Stimulated activated CD8-positive, alpha-beta memory T cell treated with anti-CD3 and anti-CD28 coated beads, Interleukin-7, amount 100 ng/mL, for 24 hours (primary cell): ENCODE data around the gene CDC123.
"Not testable (repeated sequence)": the region's sequence is repeated elsewhere in the genome, so short reads cannot be mapped to it uniquely, and the experiment has no call there.

Experiments used
- DNase-seq: peaks from one replicate; pipeline ENCODE4 v3.0.0-alpha.2; 2020; ENCODE audit warnings: low read depth

CDC123 gene

DNA sequence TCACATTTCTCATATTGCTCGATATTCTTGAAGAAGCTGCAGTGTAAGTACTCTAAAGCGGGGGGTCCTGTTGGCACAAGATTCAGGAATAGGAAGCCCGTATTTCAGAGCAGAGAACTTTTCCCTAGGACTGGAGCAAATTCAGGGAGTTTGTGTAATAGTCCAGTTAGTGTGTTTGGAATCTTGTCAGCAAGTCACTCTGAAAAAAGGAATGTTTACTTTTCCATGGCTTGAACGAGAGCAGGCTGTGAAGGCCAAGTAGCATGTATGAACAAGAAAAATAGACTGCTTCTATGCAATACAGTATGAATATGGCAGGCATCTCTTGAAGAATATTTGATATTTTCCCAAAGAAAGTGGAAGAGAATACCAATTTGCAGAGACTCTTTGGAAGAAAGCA is 39.8 kb downstream of the CDC123 start:
- no peak for DNase-seq

DNA sequence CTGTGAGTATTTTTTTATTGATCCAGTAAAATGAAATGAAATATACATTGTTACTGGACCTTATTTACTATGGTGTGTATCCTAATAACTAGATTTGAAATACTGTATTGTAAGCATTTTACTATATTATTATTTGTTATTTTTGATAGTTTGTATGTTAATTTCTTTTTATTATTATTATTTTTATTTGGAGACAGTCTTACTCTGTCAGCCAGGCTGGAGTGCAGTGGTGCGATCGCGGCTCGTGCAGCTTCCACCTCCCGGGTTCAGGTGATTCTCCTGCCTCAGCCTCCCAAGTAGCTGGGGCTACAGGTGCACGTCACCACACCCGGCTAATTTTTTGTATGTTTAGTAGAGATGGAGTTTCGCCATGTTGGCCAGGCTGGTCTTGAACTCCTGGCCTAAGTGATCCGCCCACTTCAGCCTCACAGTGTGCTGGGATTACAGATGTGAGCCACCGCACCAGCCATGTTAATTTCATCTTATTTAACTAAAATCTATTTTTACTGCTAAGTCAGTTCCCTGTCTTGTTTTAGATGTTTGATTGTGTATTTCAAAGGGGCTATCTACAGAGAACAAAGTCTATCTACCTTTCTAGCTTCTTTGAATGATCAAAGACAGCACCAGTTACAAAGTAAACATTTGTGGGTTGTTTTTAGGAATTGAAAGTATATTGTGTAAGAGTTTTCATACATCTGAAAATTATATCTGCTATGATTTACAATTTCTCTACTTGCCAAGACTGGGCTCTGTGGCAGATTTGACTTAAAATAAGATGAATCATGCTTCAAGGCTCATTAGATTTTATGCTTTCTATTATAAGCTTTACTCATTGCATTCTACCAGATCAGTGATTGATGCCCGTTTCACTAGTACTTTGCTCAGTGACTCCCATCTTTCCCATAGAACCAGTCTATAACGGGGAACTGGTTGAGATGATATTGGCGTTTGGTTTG is 41.6 kb downstream of the CDC123 start:
- no peak for DNase-seq

DNA sequence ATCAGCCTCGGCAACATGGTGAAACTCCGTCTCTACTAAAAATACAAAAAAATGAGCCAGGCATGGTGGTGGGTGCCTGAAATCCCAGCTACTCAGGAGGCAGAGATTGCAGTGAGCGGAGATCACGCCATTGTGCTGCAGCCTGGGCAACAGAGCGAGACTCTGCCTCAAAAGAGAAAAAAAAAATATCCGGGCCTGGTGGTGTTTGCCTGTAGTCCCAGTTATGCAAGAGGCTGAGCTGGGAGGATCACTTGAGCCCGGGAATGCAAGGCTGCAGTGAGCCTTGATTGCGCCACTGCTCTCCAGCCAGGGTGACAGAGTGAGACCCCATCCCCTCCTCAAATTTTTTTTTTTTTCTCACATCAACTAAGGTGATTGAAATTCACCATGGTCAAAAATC is 42.8 kb downstream of the CDC123 start:
- no peak for DNase-seq

DNA sequence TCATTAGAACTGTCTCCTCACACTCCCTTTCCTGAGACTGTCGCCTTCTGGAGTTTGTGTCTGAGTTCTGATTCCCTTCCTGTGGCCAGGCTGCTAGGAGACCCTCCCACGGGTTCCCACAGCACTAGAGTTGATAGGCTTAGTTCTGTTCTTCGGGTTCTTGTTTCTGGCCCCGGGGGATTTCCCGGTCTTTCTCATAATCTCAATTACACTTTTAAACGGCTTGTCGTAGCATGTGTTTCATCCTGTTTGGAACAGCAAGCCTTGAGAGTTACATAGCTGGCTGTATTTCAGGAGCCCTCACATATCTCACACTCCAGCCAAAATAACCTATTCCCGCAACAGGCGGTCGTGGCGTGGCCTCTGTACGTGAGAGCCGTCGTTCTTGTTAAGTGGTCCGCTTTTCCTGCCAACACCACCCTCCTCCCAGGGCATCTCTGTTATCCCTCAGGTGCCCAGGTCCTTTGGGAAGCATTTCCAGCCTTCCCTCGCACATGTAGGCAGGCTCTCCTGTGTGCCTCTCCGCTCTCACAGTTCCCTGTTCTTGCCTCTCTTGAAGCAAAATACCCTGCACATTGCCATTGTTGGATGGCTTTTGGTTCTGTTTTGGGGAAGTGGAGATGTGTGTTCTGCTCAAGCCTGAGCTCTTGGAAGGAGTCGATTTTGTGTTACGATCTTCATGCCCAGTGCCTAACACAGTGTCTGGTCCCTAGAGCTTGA is 46.0 kb downstream of the CDC123 start:
- DNase-seq, result no peak

- no peak for DNase-seq
Measured at GRCh38 chr10:12243864-12244620, 48.1 kb downstream of the CDC123 start.

GRCh38 chr10:12250181-12250580 is 54.2 kb downstream of the CDC123 start:
- DNase-seq, result no peak

DNA sequence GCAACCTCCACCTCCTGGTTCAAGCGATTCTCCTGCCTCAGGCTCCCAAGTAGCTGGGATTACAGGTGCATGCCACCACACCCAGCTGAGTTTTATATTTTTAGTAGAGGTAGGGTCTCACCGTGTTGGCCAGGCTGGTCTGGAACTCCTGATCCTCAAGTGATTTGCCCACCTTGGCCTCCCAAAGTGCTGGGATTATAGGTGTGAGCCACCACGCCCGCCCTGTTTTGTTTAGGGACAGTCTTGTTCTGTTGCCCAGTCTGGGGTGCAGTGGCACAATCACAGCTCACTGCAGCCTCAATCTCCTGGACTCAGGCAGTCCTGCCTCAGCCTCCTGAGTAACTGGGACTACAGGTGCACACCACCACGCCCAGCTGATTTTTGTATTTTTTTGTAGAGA is 54.7 kb downstream of the CDC123 start:
- not testable (repeated sequence) for DNase-seq

DNA sequence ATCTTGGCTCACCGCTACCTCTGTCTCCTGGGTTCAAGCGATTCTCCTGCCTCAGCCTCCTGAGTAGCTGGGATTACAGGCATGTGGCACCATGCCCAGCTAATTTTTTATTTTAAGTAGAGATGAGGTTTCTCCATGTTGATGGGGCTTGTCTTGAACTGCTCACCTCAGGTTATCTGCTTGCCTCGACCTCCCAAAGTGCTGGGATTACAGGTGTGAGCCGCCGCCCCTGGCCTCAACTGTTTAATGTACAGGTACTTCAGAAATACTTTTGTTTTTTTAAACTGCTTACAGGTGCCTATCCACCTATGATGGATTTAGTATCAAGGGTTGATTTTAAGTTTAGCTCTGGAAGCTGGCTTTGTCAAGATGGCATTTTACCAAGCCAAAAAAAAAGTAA is 55.6 kb downstream of the CDC123 start:
- DNase-seq, result no peak

DNA sequence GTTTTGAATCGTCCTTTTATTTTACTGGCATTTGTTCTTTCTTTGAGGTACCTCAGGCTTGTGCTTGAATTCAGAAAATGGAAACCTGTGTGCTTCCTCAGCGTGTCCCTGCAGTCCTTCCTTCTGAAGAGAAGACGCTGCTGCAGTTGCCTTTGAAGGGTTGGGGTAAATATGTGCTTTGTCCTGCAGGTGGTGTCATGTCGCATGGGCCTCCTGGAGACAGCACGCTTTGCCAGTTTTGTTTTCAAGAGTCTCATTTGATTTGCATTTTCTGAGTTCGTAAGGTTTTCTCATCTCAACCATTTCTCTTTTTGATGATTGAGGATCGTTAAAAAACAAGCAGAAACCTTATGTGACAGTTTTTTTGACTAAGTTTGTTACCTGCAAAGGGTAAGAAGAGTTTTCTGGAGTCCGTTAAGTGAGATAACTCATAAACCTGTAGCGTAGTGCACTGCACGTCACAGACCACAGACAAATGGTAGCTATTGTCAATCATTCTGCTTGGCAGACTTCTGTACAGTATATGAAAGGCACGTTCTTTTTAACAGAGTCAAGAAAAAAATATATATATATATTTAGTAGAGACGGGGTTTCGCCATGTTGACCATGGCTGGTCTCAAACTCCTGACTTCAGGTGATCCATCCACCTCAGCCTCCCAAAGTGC is 57.0 kb downstream of the CDC123 start:
- DNase-seq, result no peak

DNA sequence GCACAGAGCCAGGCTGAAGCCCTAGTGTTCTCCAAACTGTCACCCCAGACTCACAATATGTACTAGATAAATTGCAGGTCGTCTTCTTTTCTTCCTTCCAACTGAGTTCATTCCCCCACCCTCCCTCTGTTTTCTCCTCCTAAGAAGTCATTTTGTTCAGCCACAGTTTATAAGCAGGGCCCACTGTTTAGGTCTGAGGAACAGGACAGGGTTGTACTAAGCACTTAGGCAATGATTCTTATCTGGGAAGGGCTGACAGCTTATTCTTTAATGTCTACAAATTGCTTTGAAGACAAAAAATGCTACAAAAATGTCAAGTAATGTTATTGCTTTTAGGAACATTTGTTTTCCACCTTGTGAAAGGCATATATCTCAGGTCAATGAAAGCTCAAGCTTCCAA is 59.1 kb downstream of the CDC123 start:
- no peak for DNase-seq

DNA sequence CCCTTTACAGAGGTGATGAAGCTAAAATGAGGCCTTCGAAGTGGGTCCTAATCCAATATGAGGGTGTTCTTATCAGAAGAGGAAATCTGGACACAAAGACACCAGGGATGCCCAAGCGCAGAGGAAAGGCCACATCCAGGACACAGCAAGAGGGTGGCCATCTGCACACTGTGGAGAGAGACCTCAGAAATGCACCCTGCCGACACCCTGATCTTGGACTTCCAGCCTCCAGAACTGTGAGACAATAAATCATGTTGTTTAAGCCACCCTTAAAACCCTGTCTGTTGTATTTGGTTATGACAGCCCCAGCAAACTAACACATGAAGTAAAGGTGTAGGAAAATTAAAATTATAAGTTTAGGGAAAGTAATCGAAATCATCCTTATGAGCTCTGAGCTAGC is 64.0 kb downstream of the CDC123 start:
- DNase-seq, result no peak

DNA sequence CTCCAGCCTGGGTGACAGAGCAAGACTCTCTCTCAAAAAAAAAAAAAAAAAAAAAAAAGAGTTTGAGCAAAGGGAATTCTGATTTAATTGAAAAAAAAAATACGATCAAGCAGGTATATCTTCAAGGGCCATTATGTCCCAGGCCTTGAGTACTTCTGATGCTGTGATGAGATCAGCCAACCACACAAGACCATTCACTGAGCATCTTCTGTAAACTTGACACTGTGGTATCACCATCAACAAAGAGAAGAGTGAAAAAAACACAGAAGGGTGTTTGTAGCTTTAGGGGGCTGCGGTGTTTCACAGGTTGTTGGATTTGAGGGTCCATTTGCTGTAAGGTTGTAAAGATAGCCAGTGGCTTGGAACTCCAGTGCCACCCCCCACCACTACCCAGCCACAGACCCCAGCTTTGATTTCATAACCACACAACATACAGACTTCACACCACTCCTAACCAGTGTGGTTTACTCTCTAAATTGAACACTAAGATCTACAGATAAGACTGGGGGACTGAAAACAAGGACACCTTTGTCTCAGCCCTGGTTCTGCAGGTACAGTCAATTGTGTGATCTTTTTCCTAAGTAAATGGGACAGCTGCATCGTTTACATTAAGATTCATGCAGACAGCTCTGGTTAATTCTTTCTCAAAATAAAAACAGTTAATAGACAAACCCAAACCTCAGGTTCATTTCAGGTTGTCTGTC is 66.4 kb downstream of the CDC123 start:
- no peak for DNase-seq

DNA sequence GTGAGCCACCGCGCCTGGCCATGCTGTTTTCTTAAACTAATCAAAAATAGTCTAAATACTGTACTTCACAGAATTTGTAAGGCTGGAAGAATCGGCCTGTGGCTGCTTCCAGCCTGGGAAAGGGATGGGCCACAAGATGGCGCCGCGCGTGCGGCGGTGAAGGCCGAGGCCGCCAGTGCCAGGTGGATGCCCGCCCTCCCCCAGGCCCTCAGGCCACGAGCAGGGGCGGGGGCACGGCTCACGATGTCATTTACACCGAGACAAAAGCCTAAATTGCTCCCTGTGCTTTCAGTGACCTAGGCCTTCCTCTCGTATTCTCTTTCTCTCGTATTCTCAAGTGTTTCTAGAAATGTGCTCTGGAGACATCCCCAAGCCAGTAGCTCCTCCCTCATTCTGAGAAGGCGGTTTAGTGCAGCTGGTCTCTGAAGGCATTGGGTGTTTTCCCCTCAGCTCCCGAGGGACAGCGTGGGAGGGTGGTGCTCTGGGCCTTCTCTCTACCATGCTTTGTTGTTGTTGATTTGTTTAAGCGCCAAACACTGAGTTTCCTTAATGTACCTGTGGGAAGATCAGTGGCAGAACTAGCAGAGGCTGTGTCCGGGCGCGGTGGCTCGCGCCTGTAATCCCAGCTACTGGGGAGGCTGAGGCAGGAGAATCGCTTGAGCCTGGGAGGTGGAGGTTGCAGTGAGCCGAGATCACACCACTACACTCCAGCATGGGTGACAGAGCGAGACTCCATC is 68.4 kb downstream of the CDC123 start:
- peak; percentile 46 for DNase-seq

DNA sequence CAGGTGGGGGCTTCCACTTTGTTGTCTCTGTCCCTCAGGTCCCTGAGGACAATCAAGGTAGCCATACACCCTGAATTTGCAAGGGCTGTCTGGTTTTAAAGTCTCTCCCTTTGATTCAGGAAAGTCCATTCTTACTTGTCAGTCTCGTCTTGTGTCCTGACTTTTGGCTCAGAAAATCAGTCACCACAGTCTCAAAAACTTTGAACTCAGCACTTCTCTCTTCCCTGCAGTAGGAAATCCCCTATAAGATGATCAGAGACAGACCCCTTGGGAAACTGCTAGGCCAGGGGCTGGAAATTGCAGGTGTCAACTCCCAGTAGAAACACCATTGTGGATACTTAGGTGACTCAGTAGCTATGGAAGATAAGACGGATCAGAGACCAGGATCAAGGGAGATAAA is 73.1 kb downstream of the CDC123 start:
- DNase-seq, result no peak

DNA sequence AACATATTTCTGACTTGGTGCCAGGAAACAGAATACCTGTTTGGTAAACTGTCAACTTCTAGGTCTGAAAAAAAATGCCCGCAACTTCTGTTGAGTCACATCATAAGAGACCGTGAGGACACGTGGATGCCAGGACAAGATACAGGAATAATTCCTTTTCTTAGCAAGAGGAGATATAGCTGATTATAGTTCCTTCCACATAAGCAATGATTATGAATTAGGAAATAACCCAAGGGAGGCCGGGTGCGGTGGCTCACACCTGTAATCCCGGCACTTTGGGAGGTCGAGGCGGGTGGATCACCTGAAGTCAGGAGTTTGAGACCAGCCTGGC is 75.2 kb downstream of the CDC123 start:
- DNase-seq, result no peak

- DNase-seq, result not testable (repeated sequence)
Measured at GRCh38 chr10:12277862-12278261, 81.9 kb downstream of the CDC123 start.

DNA sequence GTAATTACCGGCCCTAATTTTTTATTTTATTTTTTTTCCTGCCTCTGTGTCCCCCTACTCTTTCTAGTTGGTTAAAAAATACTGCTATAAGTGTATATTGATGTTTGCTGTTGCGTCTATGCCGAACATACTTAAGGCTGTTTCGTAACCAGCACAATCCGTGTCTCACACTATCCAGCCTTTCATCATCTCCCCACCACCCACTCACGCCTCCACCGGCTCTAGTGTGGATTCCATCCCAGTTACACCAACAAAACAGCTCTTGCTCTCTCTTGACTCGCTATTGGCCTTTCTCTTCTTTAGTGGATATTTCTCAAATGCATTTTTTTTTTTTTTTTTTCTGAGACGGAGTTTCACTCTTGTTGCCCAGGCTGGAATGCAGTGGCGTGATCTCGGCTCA is 83.3 kb downstream of the CDC123 start:
- no peak for DNase-seq

DNA sequence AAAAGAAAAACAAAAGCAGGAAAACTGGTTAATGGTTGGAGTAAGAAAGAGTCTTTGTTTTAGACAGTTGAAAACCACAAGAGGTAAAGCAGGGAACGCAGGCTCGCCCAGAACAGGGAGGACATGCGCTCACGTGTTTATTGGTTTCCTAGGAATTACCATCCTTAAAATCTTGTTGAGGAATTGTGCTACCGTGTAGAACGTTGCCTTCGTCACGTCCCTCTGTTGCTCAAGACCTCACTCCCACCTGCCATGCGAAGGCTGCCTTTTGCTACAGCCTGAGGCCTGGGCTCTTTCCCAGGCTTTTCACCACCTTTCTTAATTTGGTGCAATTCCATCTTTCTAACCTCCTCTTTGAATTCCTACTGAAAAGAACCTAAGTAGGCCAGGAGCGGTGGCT is 91.8 kb downstream of the CDC123 start:
- no peak for DNase-seq

GRCh38 chr10:12297784-12298183 is 101.8 kb downstream of the CDC123 start:
- not testable (repeated sequence) for DNase-seq

GRCh38 chr10:12299222-12299965 is 103.4 kb downstream of the CDC123 start:
- no peak for DNase-seq
